Smooth muscle cell of the brain vasculature (primary cell): ENCODE data around the gene PRRC2B.

Experiments used
- DNase-seq: peaks from one replicate; pipeline ENCODE4 v3.0.0-alpha.2; 2012; ENCODE audit warnings: low read depth, low spot score

The PRRC2B gene

DNA sequence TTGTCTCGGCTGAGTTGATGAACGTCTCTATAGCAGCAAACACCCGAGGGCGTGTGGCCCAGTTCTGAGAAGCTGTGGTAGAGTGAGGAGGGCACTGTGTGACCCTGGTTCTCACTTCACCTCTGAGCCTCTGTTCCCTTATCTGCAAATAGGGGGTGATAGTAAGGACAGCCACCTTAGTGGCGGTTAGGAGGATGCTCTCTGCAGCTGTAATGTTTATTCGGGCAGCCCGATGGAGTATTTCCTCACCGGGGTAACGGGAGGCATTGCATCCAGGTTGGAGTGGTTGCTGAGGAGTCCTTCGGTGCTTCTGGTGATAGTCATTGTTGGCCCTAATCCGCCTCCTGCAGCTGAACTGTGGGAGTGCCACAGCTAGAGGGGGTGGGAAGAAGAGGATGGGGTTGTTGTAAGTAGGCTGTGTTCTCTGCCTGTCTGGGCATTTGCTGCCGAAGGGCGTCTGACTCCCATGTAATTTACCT, 13.9 kb downstream of the PRRC2B start:
- DNase-seq, result no peak

DNA sequence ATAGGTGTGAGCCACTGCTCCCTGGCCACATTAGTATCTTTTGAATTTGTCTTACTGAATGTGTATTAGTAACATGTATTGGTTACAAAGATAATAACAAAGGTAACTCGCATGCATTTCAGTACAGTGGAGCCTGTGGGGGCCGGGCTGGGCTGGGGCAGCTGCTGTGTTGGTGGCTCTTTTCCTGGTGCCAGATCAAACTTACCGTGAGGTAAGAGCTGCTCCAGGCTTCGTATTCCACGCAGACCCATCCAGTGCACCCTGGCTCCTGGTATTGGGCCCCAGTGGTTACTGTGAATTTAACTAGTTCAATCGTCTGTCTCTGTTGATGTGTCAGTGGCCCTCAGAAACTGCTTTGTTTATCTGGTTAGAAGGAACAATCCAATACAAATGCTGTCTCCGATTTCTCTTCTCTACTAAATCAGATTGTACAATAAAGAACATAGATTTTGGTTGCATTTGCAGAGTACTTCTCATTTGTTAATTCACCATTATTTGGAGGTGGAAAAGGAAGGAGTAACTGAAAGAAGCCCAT, 15.6 kb downstream of the PRRC2B start:
- no peak for DNase-seq

DNA sequence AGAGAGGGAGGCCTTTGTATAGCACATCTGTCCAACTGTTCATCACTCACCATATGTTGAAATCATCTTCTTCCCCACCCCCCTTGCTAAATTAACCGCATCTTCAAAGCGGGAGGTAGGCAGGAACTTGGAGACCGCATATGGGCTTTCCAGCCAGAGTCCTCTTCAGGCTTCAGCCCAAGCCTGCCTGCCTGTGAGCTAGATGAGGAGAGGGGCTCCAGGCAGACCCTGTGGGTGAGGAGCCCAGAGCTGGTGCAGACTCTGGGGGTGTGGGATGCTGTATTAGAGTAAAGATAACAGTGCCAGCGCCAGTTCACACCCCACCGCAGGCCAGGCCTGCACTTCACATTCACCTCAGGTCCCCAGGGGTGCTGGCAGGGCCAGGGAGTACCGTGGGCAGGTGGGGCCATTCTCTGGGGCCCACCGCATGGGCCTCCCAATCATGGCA, 16.2 kb downstream of the PRRC2B start:
- no peak for DNase-seq

DNA sequence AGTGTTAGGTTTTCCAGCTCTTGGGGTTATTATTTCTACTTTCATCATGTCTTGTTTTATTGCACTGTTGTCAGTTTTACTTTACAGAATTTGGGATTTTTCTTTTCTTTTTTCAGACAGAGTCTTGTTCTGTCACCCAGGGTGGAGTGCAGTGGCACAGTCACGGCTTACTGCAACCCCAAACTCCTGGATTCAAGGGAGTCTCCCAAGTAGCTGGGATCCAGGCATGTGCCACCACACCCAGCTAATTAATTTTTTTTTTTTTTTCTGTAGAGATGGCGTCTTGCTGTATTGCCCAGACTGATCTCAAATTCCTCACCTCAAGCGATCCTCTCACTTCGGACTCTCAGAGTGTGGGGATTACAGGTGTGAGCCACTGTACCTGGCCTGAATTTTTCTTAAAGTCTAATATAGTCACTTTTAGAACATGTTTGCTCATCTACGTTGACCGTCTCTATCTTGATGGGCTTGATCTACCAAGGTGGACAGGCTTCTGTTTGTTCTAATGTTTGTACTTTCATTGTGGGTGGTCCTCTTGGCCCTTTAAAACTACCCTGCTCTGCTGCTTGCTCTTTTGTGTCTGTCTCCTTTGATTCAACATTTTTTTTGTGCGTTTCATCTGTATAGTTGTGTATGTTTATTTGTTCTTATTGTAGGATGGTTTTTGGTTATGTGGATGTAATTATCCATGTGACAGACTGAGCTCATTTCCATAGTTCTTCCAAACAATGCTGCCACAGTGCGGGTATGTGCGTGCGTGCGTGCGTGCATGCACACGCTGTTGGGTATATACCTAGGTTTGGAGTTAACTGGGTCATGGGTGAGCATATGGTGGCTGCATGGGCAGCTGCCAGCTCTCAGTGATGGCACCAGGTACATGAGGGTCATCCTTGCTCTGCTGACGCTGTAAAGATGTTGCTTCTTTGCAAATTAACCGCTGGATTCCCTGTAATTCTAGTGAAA, 18.1 kb downstream of the PRRC2B start:
- no peak for DNase-seq

DNA sequence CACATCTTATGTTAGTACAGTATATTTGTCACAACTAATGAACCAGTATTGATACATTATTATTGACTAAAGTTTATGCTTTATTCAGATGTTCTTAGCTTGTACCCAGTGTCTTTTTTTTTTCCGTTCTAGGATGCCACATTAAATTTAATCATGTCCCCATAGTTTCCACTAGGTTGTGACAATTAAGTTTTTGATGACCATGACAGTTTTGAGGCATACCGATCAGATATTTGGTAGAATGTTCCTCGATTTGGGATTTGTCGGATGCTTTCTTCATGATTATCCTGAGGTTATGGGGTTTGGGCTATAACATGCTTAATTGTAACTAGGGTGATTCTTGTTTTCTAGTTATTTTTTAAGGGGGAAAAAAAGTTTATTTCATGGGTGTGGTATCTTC, 22.6 kb downstream of the PRRC2B start:
- no peak for DNase-seq

DNA sequence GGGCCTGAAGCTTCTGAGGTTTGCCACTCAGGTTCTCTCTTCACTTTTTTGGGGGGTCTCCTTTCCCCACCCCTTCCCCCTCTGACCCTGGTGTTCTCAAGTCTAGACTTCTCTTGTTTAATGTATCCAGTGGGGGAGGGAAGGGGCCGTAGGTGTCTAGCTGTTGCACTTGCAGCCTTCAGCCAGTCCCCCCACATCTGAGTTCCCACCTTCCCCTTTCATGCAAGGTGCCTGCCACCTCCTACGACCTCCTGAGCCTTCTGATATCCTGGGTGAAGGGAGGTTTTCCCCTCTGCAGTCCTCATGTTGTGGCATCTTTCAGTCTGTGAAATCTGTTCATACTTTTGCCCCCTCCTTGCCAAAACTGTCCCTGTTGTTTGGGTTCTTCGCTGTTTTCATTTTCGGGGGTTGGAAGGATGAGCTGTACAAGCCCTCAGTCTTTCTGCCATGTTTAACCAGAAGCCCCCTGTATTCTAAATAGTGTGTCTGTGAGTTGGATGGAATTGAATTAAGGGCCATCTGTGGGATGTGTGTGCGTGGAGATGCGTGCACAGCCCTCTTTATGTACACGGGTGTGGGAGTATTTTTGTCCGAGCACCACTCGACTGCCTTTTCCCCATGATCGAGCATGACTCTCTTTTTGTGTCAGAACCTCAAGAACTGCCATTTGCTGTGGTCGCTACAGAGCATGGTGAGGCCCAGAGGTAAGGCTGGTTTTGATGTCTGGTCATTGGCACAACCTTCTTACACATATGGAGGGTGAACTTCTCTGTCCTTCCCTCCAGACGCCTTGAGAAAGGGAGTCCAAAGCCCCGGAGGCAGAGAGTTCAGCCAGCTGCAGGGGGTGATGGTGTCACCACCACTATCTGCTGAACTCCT, 23.6 kb downstream of the PRRC2B start:
- DNase-seq, result no peak

DNA sequence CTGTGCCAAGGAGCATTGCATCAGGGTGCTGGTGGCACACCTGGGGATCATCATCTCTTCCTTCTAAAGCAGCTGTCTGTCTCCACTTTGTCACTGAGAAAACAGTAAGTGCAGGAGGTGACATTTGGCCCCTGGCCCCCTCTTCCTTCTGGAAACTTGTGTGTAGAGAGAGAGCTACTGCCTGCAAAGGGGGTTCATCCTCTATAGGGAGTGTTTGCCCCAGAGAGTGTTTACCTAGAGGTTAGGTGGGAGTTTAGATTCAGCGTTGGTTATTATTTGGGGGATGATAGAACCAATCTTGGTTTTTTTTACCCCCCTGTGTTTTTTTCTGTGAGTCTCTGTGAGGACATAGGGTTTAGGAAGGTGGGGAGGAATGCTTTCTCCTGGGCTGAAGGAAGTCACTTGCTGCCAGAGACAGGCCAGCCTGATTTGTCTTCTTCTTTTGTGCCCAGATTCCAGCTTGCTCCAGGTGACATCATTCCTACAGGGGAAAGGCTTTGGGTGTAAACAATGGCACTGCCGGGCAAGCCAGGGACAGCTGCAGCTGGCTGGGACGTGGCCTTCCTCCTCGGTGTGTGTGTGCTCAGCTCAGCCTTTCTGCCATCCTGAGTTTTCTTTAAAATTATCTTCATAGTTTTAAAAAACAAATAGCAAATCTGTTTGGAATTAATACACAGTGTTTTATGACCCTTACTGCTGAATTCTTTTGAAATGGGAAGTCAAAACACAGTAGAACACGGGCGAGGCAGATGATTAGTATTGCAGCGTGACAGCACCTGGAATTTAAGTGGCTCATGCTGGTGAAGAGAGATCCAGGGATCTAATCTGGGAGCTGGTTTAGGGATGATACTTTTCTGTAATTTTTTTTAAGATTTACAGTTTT, 24.5 kb downstream of the PRRC2B start:
- DNase-seq, result no peak

DNA sequence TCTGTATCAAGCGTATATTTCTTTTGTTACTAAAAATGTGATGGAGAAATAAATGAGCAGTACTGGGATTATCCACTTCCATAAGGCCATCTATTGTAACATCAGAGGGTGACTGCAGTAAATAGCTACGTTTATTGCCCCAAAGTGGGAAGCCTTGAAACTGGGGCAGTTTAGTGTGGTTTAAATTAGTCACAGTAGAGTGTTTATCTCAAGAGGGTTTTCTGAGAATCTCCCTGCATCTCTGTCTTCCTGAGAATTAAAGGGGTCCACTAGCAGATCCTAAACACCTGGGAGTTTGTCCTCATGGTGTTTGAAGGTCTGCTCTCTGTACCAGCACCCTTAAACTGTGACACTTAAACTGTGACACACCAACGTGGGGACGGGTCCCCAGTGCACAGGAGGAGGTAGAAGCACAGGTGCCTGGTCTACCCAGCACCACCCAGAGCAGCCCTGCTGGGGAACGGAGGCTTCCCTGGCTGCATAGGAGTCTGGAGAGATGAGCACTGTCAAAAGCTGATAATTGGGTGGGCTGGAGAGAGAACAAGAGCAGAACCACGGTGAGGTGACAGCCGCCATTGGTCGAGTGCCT, 25.2 kb downstream of the PRRC2B start:
- no peak for DNase-seq

DNA sequence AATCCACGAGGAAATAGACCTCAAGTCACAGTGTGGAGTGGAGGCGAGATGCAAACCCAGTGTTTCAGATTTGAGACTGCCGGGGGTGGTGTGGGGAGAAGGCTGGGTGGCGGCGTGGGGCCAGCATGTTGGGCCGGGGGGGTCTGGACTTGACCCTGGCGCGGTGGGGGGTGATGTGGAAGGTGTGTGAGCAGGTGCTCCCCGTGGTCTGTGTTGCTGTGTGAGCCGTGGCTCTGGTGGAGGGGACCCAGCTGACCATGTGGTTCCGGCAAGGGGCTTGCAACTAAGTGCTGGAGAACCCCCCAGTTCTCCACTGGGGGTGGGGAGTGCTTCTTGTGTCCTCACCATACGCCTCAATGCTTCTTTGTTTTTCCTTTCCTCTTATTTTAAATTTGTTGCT, 25.8 kb downstream of the PRRC2B start:
- no peak for DNase-seq

DNA sequence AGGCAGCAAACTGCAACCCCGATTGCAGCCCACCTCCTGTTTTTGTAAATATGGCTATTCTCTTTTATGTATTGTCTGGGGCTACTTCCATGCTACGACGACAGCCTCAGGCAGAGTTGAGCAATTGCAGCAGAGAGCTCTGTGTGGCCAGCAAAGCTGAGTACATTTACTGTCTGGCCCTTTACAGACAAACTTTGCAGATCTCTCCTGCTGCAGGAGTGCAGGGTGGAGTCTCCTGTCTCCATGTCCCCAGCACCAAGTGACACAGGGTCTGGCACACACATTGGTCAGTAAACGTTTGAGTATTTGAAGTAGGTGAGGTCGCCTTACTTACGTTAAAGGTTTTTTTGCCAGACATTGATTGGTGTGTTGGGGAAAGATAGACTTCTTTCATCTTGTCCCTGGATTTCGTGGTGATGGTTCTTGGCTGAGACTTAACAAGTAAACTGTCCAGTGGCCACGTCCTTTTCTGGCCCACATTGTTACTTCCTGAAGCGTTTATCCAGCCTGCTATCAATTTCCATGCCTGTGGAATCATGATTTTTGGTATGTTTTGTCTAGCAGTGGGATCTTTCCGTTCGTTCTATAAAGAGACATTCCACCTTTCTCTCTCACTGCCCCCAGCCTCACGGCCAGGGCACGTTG, 27.2 kb downstream of the PRRC2B start:
- no peak for DNase-seq

DNA sequence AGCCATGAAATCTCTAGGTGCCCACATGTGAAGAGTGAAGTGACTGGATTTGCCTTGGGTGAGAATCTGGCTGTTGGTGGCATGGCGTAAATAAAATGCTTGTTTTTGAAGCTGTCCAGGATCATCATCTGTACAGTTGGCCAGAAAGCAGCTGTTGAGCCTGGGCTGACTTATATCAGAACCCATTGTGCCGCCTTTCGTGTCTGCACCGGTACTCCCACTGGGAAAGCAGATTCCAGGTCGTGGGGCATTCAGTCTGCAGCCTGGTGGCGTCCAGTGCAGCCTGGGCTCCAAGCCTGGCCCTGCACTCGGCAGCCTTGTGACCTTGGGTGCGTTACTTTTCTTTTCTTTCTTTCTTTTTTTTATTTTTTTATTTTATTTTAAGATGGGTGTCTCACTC, 27.8 kb downstream of the PRRC2B start:
- DNase-seq, result no peak

DNA sequence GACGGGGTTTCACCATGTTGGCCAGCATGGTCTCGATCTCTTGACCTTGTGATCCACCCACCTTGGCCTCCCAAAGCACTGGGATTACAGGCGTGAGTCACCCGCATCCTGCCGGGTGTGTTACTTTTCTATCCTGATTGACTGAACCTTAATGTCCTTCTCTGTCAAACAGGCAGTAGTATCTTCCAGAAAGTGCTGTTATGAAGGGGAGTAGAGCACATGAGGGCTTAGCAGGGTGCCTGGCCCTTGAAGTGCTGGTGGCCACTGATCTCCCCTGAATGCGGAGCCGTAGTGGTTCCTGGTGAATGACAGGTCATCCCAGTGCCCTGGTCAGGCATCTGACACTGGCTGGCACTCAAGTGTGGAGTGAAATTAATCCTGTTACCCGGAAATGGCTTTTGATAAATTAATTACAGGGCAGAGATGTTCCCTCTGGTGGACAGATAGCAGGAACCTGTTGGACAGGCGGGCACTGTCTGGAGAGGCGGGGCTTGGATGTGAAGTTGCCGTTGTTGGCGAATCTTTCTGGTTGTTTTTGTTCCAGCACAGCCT, 28.4 kb downstream of the PRRC2B start:
- DNase-seq, result no peak

DNA sequence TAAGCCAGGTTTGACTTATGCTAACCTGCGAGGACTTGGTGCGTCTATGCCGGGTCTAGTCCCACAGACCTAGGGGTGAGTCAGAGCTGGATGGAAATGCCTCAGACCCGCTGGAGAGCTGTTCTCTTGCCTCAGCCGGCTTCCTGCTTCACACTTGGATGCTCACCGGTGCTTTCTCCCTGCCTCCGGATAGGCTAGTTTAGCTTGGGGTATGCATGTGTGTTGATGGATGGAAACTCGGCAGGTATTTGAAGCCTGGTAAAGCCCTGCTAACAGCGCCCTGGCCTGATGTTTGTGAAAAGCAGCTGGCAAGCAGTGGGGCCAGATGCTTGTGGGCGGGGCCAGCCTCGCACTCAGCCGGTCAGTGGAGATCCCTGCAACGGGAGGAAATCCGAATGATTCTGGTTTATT, 29.3 kb downstream of the PRRC2B start:
- DNase-seq, result no peak

DNA sequence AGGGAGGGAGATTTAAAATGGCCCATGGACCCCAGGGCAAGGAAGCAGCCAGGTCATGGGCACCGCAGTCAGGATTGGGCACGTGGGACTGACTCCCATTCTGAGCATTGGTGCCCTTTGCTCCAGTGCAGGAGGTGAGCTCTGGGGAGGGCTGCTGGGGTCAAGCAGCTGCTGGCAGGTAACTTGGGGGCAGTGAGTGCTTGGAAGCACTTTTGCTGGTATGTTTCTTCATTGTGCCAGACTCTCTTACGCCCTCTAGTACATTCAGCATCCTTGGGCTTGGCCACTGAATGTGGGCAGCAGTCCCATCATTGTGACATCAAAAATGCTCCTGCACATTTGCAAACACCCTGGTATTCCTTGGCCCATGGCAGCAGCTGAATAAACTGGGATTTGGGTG, 32.7 kb downstream of the PRRC2B start:
- DNase-seq, result no peak

DNA sequence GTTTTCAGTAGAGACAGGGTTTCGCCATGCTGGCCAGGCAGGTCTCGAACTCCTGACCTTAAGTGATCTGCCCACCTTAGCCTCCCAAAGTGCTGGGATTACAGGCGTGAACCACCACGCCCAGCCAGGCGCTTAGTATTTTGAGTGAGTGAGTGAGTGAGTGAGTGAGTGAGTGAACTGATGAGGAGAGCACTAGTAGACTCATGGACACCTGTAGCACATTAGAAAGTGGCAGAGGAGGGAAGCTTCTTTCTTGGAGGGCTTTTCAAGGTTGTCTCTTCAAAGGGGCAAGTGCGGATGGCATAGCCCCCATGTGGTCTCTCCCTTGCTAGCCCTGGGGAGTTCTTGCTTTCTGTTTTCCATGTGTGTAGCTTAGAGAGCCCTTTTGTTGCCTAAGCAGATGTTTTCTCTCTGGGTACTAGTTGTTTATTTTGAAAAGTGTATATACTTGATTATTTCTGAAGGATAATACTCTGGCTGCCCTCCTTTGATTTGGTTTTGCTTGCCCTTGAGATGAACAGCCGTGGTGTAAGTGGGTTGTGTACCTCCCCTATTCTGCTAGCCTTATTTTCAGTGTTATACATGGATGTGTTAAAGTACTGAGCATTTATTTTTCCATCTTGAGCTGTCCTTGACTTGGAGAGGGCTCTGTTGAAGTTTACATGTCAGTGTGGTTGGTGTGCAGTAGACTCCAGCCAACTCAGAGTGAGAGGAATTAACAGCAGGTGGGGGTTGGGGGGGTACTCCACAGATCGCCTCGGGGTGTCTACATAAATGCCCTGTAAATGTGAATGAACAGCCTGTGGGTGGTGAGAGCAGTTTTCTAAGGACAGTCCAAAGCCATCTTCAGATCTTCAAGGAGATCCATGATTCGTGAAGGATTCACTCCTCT, 35.5 kb downstream of the PRRC2B start:
- DNase-seq, result no peak

DNA sequence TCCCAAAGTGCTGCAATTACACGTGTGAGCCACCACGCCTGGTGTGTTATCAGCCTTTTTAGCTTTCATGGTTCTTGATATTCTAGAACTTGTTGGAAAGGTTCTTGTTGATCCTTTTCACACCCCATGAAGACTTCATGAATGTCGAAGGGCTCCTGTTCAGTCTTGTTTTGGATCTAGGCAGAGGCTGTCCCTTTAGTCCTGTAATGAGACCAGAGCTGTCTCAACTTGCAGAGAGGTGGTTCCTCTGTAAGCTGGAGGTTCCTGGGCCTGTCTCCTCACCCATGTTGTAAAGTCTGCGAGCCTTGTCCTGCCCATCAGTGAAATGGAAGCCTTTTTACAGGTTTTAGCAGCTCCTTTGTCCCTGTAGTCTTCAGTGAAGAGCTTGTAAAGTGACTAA, 38.2 kb downstream of the PRRC2B start:
- no peak for DNase-seq

DNA sequence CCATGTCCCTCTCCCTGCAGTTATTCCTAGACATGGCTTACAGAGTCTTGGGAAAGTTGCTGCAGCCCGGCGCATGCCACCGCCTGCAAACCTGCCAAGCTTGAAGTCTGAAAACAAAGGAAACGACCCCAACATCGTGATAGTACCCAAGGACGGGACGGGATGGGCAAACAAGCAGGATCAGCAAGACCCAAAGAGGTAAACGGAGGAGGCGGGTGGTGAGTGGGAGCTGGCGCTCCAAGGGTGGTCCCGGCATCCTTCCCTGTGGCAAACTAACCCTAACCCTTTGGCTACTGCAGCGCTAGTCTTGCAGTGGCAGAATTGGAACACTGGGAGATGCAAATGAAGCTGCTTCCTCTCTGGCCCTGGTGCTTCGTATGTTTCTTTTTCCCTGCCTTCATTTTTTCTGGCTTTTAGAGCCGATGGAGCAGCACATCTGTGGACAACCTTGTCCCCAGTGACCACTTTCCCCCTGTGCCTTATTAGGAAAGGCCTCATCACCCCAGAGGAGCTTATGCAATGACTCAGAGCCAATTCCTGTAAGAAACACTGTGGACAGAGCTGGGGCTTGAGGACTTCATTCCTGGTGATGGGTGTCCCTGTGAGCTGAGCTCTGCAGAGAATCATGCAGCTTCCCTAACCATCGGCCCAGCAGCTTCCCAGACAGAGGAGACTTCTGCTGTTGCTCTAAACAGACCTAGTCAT, 38.9 kb downstream of the PRRC2B start:
- DNase-seq, result peak; percentile 44

DNA sequence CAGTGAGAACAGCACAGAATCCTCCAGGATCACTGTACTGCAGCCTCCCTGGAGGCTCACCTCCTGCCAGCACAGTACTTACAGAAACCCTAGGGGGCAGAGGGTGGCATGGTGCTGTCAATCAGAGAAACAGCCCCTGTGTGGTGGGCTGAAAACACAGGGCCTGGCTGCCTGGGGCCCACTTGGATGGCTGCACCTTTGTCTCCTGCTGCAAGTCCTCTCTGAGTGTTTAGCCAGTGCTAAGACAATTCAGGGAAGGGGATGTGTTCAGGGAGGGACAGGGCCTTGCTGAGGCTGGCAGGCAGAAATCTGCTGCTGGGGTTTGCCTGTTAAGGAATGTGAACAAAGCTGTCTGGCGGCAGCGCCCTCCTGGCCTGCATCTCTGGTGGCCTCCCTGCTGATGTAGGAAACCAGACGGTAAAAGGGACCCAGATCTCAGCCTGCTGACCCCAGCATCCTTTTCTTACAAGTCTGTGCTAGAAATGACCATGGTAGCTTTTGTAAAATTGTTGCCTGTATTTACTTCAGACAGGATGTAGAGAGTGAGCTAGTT, 39.5 kb downstream of the PRRC2B start:
- DNase-seq, result no peak
